Heart left ventricle (tissue), 16 donors: ENCODE data around the gene ARL2BP. TPM values are rescaled to one million over a fixed set of nuclear protein-coding genes. Genes with fewer than 3 reads are reported as not detected.
A peak's percentile ranks its signal among the peaks of the same experiment; 100 is the strongest.

Source experiments
- ATAC-seq, 4 donors: fragments of 200-7000 bp; cut with Tn5 transposase; one replicate each; pipeline ENCODE4 v1.9.1; 2020 to 2022; ENCODE audit warnings: moderate library complexity in 4 of 4, mild to moderate bottlenecking in 3 of 4, moderate number of reproducible peaks in 1 of 4
- DNase-seq, 5 donors: peaks; one replicate each; pipeline ENCODE4 v3.0.0-alpha.2; 2020
- H3K27ac ChIP-seq, 12 donors: fragments of 200-600 bp; sonication (generic) in 4 of 12; one replicate each; pipeline versions ENCODE4 v1.5.0 to v1.8.0; 2016 to 2022; ENCODE audit warnings: mild to moderate bottlenecking in 2 of 12
- H3K27me3 ChIP-seq, 9 donors: fragments of 200-600 bp; sonication (generic) in 2 of 9; one replicate each; pipeline versions ENCODE4 v1.5.1 to v1.8.0; 2016 to 2022; ENCODE audit warnings: mild to moderate bottlenecking in 3 of 9
- H3K36me3 ChIP-seq, 9 donors: fragments of 200-600 bp; sonication (generic) in 2 of 9; one replicate each; pipeline versions ENCODE4 v1.5.0 to v1.8.0; 2018 to 2022; ENCODE audit warnings: mild to moderate bottlenecking in 2 of 9
- H3K4me1 ChIP-seq, 12 donors: fragments of 200-600 bp; sonication (generic) in 4 of 12; one replicate each; pipeline versions ENCODE4 v1.5.0 to v1.8.0; 2016 to 2022; ENCODE audit warnings: mild to moderate bottlenecking in 3 of 12
- H3K4me3 ChIP-seq, 12 donors: fragments of 200-600 bp; sonication (generic) in 4 of 12; one replicate each; pipeline versions ENCODE4 v1.5.0 to v1.8.0; 2017 to 2022; ENCODE audit warnings: mild to moderate bottlenecking in 9 of 12, moderate library complexity in 4 of 12
- H3K9me3 ChIP-seq, 12 donors: fragments of 200-600 bp; sonication (generic) in 4 of 12; one replicate each; pipeline versions ENCODE4 v1.5.0 to v1.8.0; 2016 to 2022; ENCODE audit warnings: mild to moderate bottlenecking in 1 of 12
- POLR2A ChIP-seq, 2 donors: fragments of 450-650 bp; IDR thresholded peaks; one replicate each; pipeline ENCODE4 v1.6.1; 2017; ENCODE audit warnings: antibody characterized with exemption in 2 of 2, mild to moderate bottlenecking in 2 of 2, moderate library complexity in 2 of 2
- WGBS, 4 donors: extraction: QIAGEN DNeasy Blood & Tissue Kit in 2 of 4; methylation state at CpG; one replicate each; pipeline versions ENCODE4 v1.1.5 to v1.1.7; 2013 to 2018; 5-methylcytosine and 5-hydroxymethylcytosine counted together
- intact Hi-C, 10 donors: fragments of 100-400 bp; cut with DNase I; formaldehyde crosslinking; loops; one replicate each; pipeline versions ENCODE4 v1.11.1 to v1.14.2; 2022
- polyA plus RNA-seq, 2 donors: library from polyadenylated mRNA; stranded (reverse); fragments of 200-250 nt; gene quantifications; one replicate each; pipeline ENCODE4 v1.2.3, GENCODE V29; 2013
- total RNA-seq, 9 donors: library from RNA; depleted of rRNA in 2 of 9; stranded (reverse); fragments of >200 nt in 2 of 9; fragmentation: NEBNext Ultra II Directional in 3 of 9; extraction: Animal tissue kit (Norgen Biotek cat#: 25700) in 3 of 9; gene quantifications; one replicate each; pipeline versions ENCODE4 v1.1.0 to v1.2.4, GENCODE V29; 2016 to 2023
- TF ChIP-seq, protein P1 (sequence below), 12 donors: fragments of 200-600 bp; sonication (generic) in 4 of 12; IDR thresholded peaks; one replicate each; pipeline versions ENCODE4 v1.5.0 to v1.8.0; 2018 to 2022; ENCODE audit warnings: antibody characterized with exemption in 12 of 12, mild to moderate bottlenecking in 5 of 12
- donor health status: ischemic (EF 13 %, LVEDD 7.1; RV severe dilation, severe dysfunction).
- donor health status: healthy with polysubstance abuse.
- donor health status: DM: no; HTN: yes; CAD: no.
- donor health status: DM: no; HTN: no; CAD: no.
- donor health status: ischemic (EF 25% LVEDD 6.9; RV normal size, moderate dysfunction).
- donor health status: ischemic (EF 25% LVEDD 5.7; RV mildly dilated, moderate dysfunction).
- donor health status: healthy.
- donor health status: DM: yes; HTN: yes; CAD: no.
- donor health status: ischemic (EF 35%, LVEDD 5.7; RV mildly dilated, moderate dysfunction).
- donor health status: nonischemic (EF 11% LVEDD 7.7; RV severe dilation, severe dysfunction).
- donor health status: DM: yes; HTN: yes; CAD: no.
- donor health status: PGD.
- donor health status: ischemic (EF 29% LVEDD 5.4; RV normal size, mild dysfunction).
- donor health status: nonischemic (EF 23%, LVEDD 6.1; RV moderate dilation, normal function).

The ARL2BP gene
- total and polyA plus RNA-seq, 11 donors = 40.3 to 83.5 (median 52.1) TPM

GRCh38 chr16:57231821-57232350 lies 13.2 kb upstream of the ARL2BP start:
- Histone ChIP-seq H3K36me3 (peaks cover 0 to 99% (median 95%) of the 10 kb centered on the region in 9 donors), H3K4me3 (no peak overlapping the region), H3K27ac (no peak overlapping the region), H3K27me3 (no peaks in the 10 kb centered on the region), H3K9me3 (no peaks in the 10 kb centered on the region), H3K4me1 (peaks cover 0 to 24% (median 7%) of the 10 kb centered on the region in 12 donors)
- WGBS, 4 donors = 72 to 78% (median 75%) methylated on average over 3 of the region's 3 CpGs
- ATAC-seq = no peak
- TF ChIP-seq POLR2A (IDR thresholded peaks at IDR 0.05) = no peak
- TF ChIP-seq, protein P1, sequence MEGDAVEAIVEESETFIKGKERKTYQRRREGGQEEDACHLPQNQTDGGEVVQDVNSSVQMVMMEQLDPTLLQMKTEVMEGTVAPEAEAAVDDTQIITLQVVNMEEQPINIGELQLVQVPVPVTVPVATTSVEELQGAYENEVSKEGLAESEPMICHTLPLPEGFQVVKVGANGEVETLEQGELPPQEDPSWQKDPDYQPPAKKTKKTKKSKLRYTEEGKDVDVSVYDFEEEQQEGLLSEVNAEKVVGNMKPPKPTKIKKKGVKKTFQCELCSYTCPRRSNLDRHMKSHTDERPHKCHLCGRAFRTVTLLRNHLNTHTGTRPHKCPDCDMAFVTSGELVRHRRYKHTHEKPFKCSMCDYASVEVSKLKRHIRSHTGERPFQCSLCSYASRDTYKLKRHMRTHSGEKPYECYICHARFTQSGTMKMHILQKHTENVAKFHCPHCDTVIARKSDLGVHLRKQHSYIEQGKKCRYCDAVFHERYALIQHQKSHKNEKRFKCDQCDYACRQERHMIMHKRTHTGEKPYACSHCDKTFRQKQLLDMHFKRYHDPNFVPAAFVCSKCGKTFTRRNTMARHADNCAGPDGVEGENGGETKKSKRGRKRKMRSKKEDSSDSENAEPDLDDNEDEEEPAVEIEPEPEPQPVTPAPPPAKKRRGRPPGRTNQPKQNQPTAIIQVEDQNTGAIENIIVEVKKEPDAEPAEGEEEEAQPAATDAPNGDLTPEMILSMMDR (IDR thresholded peaks at IDR 0.05) = no peak
- no peak for DNase-seq
- intact Hi-C loops = no loop called here

- peak in 2 of 5 donors; percentile 25 to 53 for DNase-seq
- no peaks in the 10 kb centered on the region for H3K9me3 ChIP-seq
- WGBS, 4 donors = 68 to 72% (median 71%) methylated on average over 9 of the region's 9 CpGs
- peaks cover 4 to 99% (median 95%) of the 10 kb centered on the region in 9 donors for H3K36me3 ChIP-seq
- no peak overlapping the region for H3K4me3 ChIP-seq
- no peaks in the 10 kb centered on the region for H3K27me3 ChIP-seq
- H3K4me1 ChIP-seq = peaks cover 0 to 24% (median 7%) of the 10 kb centered on the region in 12 donors
- peak; percentile 87 to 89 (median 88) for ATAC-seq
- peak overlapping the region; percentile 6 to 77 (median 58) for H3K27ac ChIP-seq
- TF ChIP-seq POLR2A (IDR thresholded peaks at IDR 0.05) = no peak
- TF ChIP-seq, protein P1 (IDR thresholded peaks at IDR 0.05) = no peak
- intact Hi-C loops = no loop called here
These were observed 10.9 kb upstream of the ARL2BP start for GRCh38 chr16:57233944-57234706.

- Histone ChIP-seq H3K27ac (peak overlapping the region in 8 of 12 donors; percentile 6 to 77 (median 60)), H3K9me3 (no peaks in the 10 kb centered on the region), H3K4me3 (no peak overlapping the region), H3K4me1 (peaks cover 0 to 24% (median 7%) of the 10 kb centered on the region in 12 donors), H3K27me3 (no peaks in the 10 kb centered on the region), H3K36me3 (peaks cover 4 to 100% (median 95%) of the 10 kb centered on the region in 9 donors)
- ATAC-seq (no peak), DNase-seq (no peak)
- TF ChIP-seq POLR2A (IDR thresholded peaks at IDR 0.05) = no peak
- TF ChIP-seq, protein P1 (IDR thresholded peaks at IDR 0.05) = no peak
- intact Hi-C loops = loop anchor here in 1 of 10 donors (5.0 kb wide), 1 partner anchor 42 kb away; no protein-coding TSS in a partner anchor
These were observed 10.4 kb upstream of the ARL2BP start for GRCh38 chr16:57234707-57235092.
